Measurements from ENCODE around the gene ABLIM2.

DNA sequence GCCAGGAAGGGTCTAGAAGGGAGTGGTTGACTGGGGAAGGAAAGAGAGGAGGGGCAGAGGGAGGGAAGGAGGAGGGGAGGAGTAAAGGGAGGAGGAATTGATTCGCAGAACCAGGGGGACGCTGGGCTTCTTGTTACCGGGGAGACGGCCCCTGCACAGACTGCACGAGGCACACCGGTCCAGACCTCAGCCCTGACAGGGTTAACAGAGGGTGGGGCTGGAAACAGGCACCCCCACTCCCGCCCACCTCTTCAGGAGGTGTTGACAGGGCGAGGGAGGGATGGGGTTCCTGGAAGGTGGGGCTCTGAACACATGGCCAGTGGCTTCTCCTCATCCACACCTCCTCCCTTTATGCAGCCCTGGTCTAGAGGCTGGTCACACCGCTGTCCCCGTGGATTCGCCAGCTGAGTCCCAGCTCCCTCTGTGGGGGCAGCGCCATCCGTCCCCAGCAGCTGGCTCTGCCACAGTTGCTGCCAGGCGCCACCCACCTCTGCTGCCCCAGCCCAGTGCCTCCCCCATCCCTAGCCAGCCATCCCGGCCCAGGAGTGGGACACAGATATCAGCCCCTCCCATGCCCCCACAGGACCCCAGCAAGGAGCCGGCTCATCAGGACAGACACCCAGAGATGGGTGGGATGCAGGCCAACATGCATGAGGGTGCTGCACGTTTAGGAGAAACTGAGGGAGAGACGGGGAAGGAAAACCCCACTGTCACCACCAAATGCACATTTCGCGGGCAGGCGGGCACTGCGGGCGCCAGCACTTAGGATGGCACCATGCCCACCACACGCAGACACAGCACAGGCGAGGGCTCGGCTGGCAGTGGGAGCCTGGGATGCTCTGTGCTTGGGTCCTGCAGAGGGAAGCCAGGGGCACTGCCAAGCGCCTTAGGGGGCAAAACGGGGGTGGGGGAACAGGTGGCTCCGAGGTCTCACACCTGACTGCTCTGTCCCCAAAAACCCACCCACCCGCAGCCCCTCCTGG, 87.6 kb downstream of the ABLIM2 start:
- TF ChIP-seq POLR2A (IDR thresholded peaks at IDR 0.05; ENCODE audit: low read depth) (no peak), POLR2AphosphoS5 (IDR thresholded peaks at IDR 0.05) (no peak)
